DMS79 treated with DMSO at 0.1 percent for 48 hours (cell line): ENCODE results near the gene PRR13.
"Not testable (repeated sequence)": the region's sequence is repeated elsewhere in the genome, so short reads cannot be mapped to it uniquely, and the experiment has no call there.

Experiments used
- DNase-seq: peaks from one replicate; lab custom pipeline; 2025; lab: John Stamatoyannopoulos, UW

The PRR13 gene

GRCh38 chr12:53435326-53435725 lies 6.2 kb upstream of the PRR13 start:
- DNase-seq = not testable (repeated sequence)

GRCh38 chr12:53439582-53439981 lies 2.0 kb upstream of the PRR13 start:
- DNase-seq = not testable (repeated sequence)

- no peak for DNase-seq
These were observed 2.4 kb downstream of the PRR13 start for GRCh38 chr12:53443955-53444354.

- DNase-seq = not testable (repeated sequence)
These were observed 3.2 kb downstream of the PRR13 start for GRCh38 chr12:53444593-53445325.

- DNase-seq = no peak
These were observed 9.4 kb downstream of the PRR13 start for GRCh38 chr12:53450936-53451335.

GRCh38 chr12:53451661-53452158 lies 10.2 kb downstream of the PRR13 start, which contains the start of gene PCBP2:
TSS of gene PCBP2 (plus strand) at chr12:53452102. CDS start at chr12:53454801, 2,699 bp downstream.
- peak; percentile 91 for DNase-seq

- no peak for DNase-seq
These were observed 10.9 kb downstream of the PRR13 start for GRCh38 chr12:53452159-53453077.

- DNase-seq = no peak
These were observed 12.6 kb downstream of the PRR13 start for GRCh38 chr12:53453953-53454640.

GRCh38 chr12:53454707-53455106 lies 13.2 kb downstream of the PRR13 start:
- DNase-seq = no peak

- DNase-seq = no peak
These were observed 15.3 kb downstream of the PRR13 start for GRCh38 chr12:53456654-53457366.

GRCh38 chr12:53459097-53459496 lies 17.6 kb downstream of the PRR13 start:
- no peak for DNase-seq

GRCh38 chr12:53461059-53461458 lies 19.5 kb downstream of the PRR13 start:
- DNase-seq = no peak

- DNase-seq = no peak
These were observed 20.1 kb downstream of the PRR13 start for GRCh38 chr12:53461591-53461990.

- no peak for DNase-seq
These were observed 21.4 kb downstream of the PRR13 start for GRCh38 chr12:53462935-53463334.

- no peak for DNase-seq
These were observed 22.4 kb downstream of the PRR13 start for GRCh38 chr12:53463802-53464560.

- no peak for DNase-seq
These were observed 23.3 kb downstream of the PRR13 start for GRCh38 chr12:53464685-53465418.

GRCh38 chr12:53465679-53466078 lies 24.1 kb downstream of the PRR13 start:
- DNase-seq = no peak

- DNase-seq = no peak
These were observed 25.1 kb downstream of the PRR13 start for GRCh38 chr12:53466640-53467039.

- no peak for DNase-seq
These were observed 25.5 kb downstream of the PRR13 start for GRCh38 chr12:53467082-53467481.

- DNase-seq = no peak
These were observed 26.3 kb downstream of the PRR13 start for GRCh38 chr12:53467880-53468279.
